IPS-15b (cell line): ENCODE data around the gene VPS26B.

Source experiments
- H3K27me3 ChIP-seq: one replicate; pipeline ENCODE4 v1.6.1; 2013; ENCODE audit warnings: low read length; ENCODE audit not compliant: control insufficient read depth, insufficient read depth
- H3K36me3 ChIP-seq: one replicate; pipeline ENCODE4 v1.6.1; 2013; ENCODE audit warnings: low read length; ENCODE audit not compliant: control insufficient read depth, insufficient read depth
- H3K4me1 ChIP-seq: one replicate; pipeline ENCODE4 v1.6.1; 2013; ENCODE audit warnings: mild to moderate bottlenecking, low read length; ENCODE audit not compliant: control insufficient read depth, insufficient read depth
- H3K4me3 ChIP-seq: one replicate; pipeline ENCODE4 v1.5.1; 2013; ENCODE audit warnings: low read depth, low read length
- H3K9ac ChIP-seq: one replicate; pipeline ENCODE4 v1.6.1; 2013; ENCODE audit warnings: low read depth, mild to moderate bottlenecking, low read length
- H3K9me3 ChIP-seq: one replicate; pipeline ENCODE4 v1.6.1; 2013; ENCODE audit warnings: mild to moderate bottlenecking, low read length; ENCODE audit not compliant: control insufficient read depth, insufficient read depth

Gene VPS26B

DNA sequence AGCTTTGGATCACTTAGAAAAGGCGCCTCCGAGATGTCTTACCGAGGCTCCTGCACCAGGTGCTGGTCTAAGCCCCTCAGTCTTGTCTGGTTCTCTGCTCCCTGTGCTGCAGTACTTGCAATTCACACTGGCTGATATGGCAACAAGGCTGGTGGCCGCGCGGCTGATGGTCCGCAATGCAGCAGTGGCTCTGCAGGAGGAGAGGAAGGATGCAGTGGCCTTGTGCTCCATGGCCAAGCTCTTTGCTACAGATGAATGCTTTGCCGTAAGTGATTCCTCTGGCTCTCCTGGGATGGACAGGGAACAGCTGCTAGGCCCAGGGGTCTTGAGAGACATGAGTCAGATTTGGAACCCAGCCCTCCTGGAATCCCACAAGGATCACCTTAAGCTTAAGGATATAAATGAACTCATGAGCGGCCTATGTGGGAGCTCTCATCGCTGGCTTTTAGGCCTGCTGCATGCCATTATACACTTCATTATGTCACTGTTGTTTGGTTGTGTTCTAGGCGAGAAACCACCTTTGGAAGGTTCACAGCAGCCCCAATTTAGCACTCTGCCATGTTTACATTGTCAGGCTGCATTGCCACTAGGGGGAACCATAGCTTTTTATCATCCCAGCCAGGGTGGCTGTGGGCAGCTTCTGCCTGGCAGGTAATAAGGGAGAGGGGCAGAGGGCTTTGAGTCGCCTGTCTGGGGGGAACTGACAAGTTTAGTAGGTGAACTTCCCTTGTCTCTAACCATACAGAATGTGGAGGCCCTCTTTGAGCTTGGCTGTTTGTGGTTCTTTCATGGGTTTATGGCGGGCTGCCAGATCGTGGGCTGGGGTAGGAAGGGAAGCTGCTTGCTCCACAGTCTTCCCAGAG, 37.4 kb downstream of the VPS26B start:
- no peak overlapping the region for H3K9ac ChIP-seq
- H3K27me3 ChIP-seq: no peaks in the 10 kb centered on the region
- H3K4me1 ChIP-seq: no peaks in the 10 kb centered on the region
- no peaks in the 10 kb centered on the region for H3K9me3 ChIP-seq
- H3K36me3 ChIP-seq: peaks cover 33% of the 10 kb centered on the region
- no peak overlapping the region for H3K4me3 ChIP-seq

DNA sequence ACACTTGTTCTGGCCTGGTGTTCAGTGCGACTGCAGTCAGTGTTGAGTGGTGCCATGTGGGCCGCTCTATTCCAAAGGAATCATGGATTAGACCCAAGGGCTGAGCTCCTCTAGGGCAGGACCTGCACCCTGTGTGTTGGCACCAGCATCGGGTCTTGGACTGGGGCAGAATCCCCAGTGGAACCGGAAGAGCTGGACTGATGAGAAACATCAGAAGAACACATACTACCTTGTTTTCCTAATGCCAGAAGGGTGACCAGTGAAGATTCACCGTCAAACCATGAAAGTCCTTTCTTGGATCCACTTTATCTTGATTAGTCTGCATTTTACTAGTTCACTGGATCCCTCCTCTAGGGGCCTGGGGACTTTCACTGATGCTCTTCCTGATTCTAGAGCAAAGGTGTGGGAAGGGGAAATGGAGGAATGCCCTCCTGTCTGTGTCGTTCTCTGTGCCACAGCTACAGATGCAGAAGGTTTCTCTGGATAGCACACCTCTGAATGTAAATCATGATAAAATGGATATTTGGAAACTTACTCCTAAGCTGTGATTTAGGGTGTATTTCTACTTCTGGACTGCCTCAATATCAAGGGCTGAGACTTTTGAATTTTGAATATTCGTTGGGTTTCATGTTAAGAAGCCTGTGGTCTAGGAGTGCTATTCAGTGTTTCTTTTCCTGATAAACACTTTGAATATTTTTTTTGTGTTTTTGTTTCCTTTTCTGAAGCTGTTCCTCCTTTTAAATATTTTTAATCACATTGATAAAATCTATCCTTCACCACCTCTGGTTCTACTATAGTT, 40.7 kb downstream of the VPS26B start:
- peaks cover 10% of the 10 kb centered on the region for H3K4me1 ChIP-seq
- H3K9me3 ChIP-seq: no peaks in the 10 kb centered on the region
- peaks cover 19% of the 10 kb centered on the region for H3K36me3 ChIP-seq
- H3K9ac ChIP-seq: no peak overlapping the region
- H3K4me3 ChIP-seq: no peak overlapping the region
- H3K27me3 ChIP-seq: no peaks in the 10 kb centered on the region

DNA sequence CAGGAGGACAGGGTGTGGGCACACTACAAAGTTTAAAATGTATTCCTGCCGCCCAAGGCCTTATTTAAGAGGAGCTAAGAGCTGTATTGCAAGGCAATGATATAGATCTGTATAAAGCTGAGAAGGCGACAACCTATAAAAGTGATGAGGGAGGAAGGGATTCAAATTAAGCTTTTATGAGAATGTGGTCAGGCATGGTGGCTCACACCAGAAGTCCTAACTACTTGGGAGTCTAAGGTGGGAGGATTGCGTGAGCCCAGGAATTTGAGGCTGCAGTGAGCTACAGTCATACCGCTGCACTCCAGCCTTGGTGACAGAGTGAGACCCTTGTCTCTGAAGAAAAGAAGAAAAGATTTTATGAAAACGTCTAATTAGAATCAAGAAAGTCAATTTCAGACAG, 42.0 kb downstream of the VPS26B start:
- Histone ChIP-seq H3K4me1 (peaks cover 12% of the 10 kb centered on the region), H3K9ac (no peak overlapping the region), H3K27me3 (no peaks in the 10 kb centered on the region), H3K36me3 (peaks cover 12% of the 10 kb centered on the region), H3K4me3 (no peak overlapping the region), H3K9me3 (no peaks in the 10 kb centered on the region)

DNA sequence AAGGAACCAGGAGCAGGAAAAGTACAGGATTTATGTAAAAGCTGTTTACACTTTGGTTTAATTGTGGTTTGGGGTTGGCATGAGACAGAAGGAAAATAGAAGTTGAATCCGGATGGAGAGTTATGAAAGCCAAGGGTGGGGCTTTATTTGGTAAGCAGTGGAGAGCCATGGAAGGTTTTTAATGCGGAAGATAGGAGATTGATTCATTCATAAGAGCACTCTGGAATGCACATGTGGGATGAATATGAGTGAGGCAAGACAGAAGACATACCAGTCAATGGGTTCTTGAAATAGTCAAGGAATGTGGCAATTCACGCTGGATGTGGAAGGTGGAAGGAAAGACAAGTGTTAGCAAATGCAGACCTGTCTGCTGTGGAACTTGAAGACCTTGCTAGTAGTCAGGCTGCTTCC, 42.4 kb downstream of the VPS26B start:
- peaks cover 12% of the 10 kb centered on the region for H3K4me1 ChIP-seq
- no peak overlapping the region for H3K4me3 ChIP-seq
- H3K36me3 ChIP-seq: peaks cover 12% of the 10 kb centered on the region
- no peak overlapping the region for H3K9ac ChIP-seq
- no peaks in the 10 kb centered on the region for H3K27me3 ChIP-seq
- no peaks in the 10 kb centered on the region for H3K9me3 ChIP-seq

DNA sequence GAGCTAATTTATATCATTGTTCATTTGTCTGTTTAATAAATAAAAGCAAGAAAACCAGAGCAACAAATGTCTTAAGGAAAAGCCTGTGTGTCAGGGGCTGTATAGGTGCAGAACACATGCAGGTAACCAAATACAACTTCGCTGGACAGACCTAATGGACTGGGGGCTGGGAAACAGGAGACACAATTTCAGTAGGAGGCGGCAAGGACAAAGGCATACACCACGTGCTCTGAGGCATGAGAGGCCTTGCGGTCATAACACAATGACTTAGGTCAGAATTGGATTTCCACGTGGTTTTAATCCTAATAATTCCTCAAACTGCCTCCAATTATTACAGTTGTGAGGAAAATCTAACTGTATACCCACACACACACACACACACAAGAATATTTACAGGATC, 43.0 kb downstream of the VPS26B start:
- Histone ChIP-seq H3K4me1 (peaks cover 16% of the 10 kb centered on the region), H3K9ac (no peak overlapping the region), H3K9me3 (no peaks in the 10 kb centered on the region), H3K36me3 (peaks cover 7% of the 10 kb centered on the region), H3K27me3 (no peaks in the 10 kb centered on the region), H3K4me3 (no peak overlapping the region)

DNA sequence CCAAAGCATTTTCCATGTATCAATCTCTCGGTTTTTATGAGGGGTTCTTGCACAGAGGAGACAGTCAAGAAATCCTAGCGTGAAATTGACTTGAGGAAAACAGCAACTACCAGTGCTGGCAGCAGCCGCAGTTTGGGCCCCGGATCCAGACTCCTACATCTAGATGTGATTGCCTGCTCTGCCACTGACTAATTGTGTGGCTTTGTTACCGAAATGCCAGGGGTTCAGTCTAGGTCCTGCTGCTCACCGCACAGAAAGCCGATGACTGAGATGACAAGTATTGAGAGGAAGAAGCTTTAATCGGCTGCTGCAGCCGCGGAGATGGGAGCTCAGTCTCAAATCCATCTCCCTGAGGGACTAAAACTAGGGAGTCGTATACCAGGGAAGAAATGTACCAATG, 43.5 kb downstream of the VPS26B start:
- Histone ChIP-seq H3K9ac (no peak overlapping the region), H3K4me1 (peaks cover 20% of the 10 kb centered on the region), H3K4me3 (no peak overlapping the region)

DNA sequence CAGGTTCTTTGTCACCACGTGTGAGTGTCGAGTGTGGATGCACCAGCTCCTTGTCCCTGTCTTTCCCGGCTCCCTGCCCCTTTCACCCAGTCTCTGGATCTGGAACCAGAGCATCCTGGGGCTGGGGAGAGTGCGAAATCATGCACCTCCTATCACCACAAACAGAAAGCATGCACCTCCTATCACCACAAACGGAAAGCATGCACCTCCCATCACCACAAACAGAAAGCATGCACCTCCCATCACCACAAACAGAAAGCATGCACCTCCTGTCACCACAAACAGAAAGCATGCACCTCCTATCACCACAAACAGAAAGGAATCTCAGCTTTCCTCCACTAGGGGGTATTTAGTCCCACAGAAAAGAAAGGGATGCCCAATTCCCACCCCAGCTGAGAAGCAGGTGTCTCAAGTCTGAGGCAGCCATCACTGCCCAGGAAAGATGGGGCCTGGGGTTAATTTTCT, 45.8 kb downstream of the VPS26B start:
- H3K4me3 ChIP-seq: no peak overlapping the region

More for the DNA sequence above, 43.5 kb downstream of the VPS26B start:
- no peaks in the 10 kb centered on the region for H3K27me3 ChIP-seq
- no peaks in the 10 kb centered on the region for H3K9me3 ChIP-seq
- H3K36me3 ChIP-seq: peaks cover 3% of the 10 kb centered on the region

DNA sequence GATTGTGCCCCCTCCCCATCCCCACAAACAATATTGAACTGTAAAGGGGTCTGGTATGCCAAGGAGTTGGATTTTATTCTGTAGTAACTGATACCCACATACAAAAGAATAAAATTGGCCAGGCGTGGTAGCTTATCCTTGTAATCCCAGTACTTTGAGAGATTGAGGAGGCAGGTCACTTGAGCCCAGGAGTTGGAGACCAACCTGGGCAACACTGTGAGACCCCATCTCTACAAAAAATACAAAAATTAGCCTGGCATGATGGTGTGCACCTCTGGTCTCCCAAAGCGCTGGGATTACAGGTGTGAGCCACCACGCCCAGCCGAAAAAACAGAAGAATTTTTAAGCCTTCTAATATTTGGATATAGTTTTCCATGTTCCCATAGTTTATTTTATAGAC, 47.5 kb downstream of the VPS26B start:
- Histone ChIP-seq H3K27me3 (peaks cover 3% of the 10 kb centered on the region), H3K9me3 (no peaks in the 10 kb centered on the region), H3K4me3 (no peak overlapping the region), H3K9ac (no peak overlapping the region), H3K36me3 (peaks cover 3% of the 10 kb centered on the region), H3K4me1 (peaks cover 34% of the 10 kb centered on the region)

More for the DNA sequence above, 45.8 kb downstream of the VPS26B start:
- H3K27me3 ChIP-seq: peaks cover 3% of the 10 kb centered on the region
- no peaks in the 10 kb centered on the region for H3K9me3 ChIP-seq
- H3K9ac ChIP-seq: no peak overlapping the region
- H3K36me3 ChIP-seq: no peaks in the 10 kb centered on the region
- H3K4me1 ChIP-seq: peaks cover 34% of the 10 kb centered on the region

DNA sequence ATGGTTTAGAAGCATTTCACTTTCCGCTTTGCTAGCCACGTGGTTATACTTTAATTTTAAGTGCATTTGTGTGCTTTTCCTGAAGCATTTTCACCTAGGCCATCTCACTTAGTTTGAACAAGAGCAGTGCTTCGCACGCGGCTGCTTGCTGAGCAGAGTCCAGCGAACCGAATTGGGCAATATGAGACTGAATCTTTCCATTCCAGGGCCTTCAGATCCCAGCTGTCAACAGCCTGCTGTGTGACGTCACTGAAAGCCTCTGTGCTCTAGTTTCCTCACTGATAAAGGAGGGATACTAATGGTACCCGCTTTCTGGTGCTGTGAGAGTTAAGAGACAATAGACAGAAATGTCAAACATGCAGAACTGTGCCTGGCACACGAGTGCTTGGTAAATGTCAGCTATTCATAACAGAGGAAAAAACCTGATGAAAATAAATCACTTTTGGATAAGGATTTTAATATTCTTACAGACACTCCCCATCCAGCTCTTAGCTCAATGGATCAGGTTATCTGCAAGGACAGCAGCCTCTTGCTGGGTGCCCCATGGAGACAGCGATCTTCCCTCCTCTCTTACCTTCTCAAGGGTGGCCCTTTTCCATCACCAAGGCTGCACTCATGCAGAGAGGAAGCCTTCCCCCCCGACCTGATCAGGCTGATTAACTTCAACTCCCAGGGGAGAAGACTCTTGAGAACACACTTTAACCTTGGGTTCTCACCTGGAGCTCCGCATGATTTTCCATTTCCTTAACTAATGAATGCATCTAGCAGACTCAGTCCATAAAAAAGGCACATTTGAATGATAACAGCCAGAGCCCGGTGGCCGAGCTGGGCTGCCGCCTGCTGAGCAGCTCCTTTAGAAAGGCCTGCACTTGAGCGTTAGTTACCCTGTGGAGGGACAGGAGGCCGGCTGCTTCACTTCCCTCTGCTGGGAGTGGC, 48.2 kb downstream of the VPS26B start:
- H3K9me3 ChIP-seq: no peaks in the 10 kb centered on the region
- peak overlapping the region; percentile 85 for H3K4me3 ChIP-seq
- H3K4me1 ChIP-seq: peaks cover 29% of the 10 kb centered on the region
- H3K36me3 ChIP-seq: peaks cover 3% of the 10 kb centered on the region
- H3K27me3 ChIP-seq: peaks cover 3% of the 10 kb centered on the region
- peak overlapping the region; percentile 4 for H3K9ac ChIP-seq

DNA sequence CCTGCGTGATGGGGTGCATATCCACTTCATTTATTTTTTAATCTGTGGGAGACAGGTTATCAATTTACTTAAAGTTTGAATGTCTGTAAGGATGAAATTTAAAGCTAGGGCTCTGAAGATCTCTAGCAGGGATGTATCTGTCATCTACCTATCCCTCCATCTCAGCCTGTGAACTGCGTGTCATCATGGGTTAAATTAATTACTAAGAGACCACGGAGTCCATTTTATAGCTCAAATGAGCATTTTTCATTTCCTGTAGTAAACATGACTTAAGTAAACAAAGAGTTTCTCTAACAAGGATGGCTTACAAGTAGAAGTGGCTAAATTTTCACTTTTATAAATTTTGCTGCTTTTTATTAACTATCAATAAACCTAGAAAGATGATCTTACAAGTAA, 48.8 kb downstream of the VPS26B start:
- Histone ChIP-seq H3K4me1 (peaks cover 24% of the 10 kb centered on the region), H3K4me3 (peak overlapping the region; percentile 85), H3K9ac (no peak overlapping the region), H3K9me3 (no peaks in the 10 kb centered on the region), H3K27me3 (peaks cover 3% of the 10 kb centered on the region), H3K36me3 (peaks cover 3% of the 10 kb centered on the region)

DNA sequence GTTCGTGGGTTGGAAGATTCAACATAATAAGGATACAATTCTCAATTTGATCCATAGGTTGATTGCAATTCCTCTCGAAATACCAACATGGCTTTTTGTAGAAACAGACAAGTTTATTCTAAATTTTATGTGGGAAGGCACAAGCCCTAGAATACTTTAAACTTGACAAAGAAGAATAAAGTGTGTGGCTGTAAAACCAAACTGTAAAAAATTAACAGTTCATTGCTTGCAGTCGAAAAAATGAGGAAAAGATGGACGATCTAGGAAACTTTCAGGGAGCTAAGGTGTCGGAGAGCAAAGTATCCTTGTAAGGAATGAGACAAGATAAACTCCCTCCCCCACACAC, 50.7 kb downstream of the VPS26B start:
- Histone ChIP-seq H3K4me1 (peaks cover 24% of the 10 kb centered on the region), H3K4me3 (peak overlapping the region; percentile 85), H3K9me3 (no peaks in the 10 kb centered on the region), H3K27me3 (peaks cover 3% of the 10 kb centered on the region), H3K9ac (no peak overlapping the region), H3K36me3 (peaks cover 3% of the 10 kb centered on the region)
